G401.6 (cell line): Measurements from ENCODE around the gene PURA.
"Not testable (repeated sequence)": the region's sequence is repeated elsewhere in the genome, so short reads cannot be mapped to it uniquely, and the experiment has no call there.

Experiments
- FAIRE-seq: peaks from 2 replicates; lab custom pipeline; 2012; peaks lifted over from hg19 to GRCh38; lab: Jason Lieb, UNC

Gene PURA

GRCh38 chr5:140135127-140135526, 21.2 kb downstream of the PURA start:
- FAIRE-seq, result no peak

- FAIRE-seq, result no peak
Observed at GRCh38 chr5:140136624-140137023, 22.7 kb downstream of the PURA start.

- no peak for FAIRE-seq
Observed at GRCh38 chr5:140140435-140140834, 26.5 kb downstream of the PURA start.

- FAIRE-seq, result no peak
Observed at GRCh38 chr5:140141241-140141640, 27.3 kb downstream of the PURA start.

- FAIRE-seq, result no peak
Observed at GRCh38 chr5:140142246-140142645, 28.3 kb downstream of the PURA start.

GRCh38 chr5:140142856-140143255, 28.9 kb downstream of the PURA start:
- no peak for FAIRE-seq

GRCh38 chr5:140143521-140144258, 29.8 kb downstream of the PURA start:
- no peak for FAIRE-seq

GRCh38 chr5:140145256-140145655, 31.3 kb downstream of the PURA start:
- FAIRE-seq, result no peak

- no peak for FAIRE-seq
Observed at GRCh38 chr5:140145818-140146522, 32.1 kb downstream of the PURA start.

- FAIRE-seq, result no peak
Observed at GRCh38 chr5:140146523-140146842, 32.6 kb downstream of the PURA start.

GRCh38 chr5:140147460-140147859, 33.6 kb downstream of the PURA start:
- no peak for FAIRE-seq

- FAIRE-seq, result no peak
Observed at GRCh38 chr5:140148508-140148907, 34.6 kb downstream of the PURA start.

GRCh38 chr5:140150201-140150600, 36.3 kb downstream of the PURA start:
- FAIRE-seq, result no peak

GRCh38 chr5:140151144-140152021, 37.5 kb downstream of the PURA start:
- no peak for FAIRE-seq

- FAIRE-seq, result no peak
Observed at GRCh38 chr5:140152022-140152999, 38.4 kb downstream of the PURA start.

GRCh38 chr5:140153255-140153654, 39.3 kb downstream of the PURA start:
- no peak for FAIRE-seq

GRCh38 chr5:140153905-140154304, 40.0 kb downstream of the PURA start:
- no peak for FAIRE-seq

- FAIRE-seq, result not testable (repeated sequence)
Observed at GRCh38 chr5:140154710-140155381, 40.9 kb downstream of the PURA start.

GRCh38 chr5:140157032-140157781, 43.3 kb downstream of the PURA start:
- peak; percentile 86 for FAIRE-seq
